ENCODE data around the gene COG7. TPM values are rescaled to one million over a fixed set of nuclear protein-coding genes. Genes with fewer than 3 reads are reported as not detected.

Gene COG7
- total RNA-seq, 2 donors from 2014 or later: 31.4 to 40.0 TPM

GRCh38 chr16:23377071-23377931 is 75.7 kb downstream of the COG7 start:
- Histone ChIP-seq H3K4me3 (no peak overlapping the region), H3K27me3 (no peaks in the 10 kb centered on the region), H3K27ac (no peak overlapping the region), H3K36me3 (no peaks in the 10 kb centered on the region), H3K9ac (ENCODE audit: low read depth in 2 of 2, low read length in 2 of 2) (no peak overlapping the region), H3K4me1 (no peaks in the 10 kb centered on the region), H3K9me3 (no peaks in the 10 kb centered on the region)
- TF ChIP-seq CTCF (IDR thresholded peaks at IDR 0.05): no peak
- intact Hi-C loops (cut with DNase I): loop anchor here (5.0 kb wide), 1 partner anchor 185 kb away; no protein-coding TSS in a partner anchor
- DNase-seq: no peak

DNA sequence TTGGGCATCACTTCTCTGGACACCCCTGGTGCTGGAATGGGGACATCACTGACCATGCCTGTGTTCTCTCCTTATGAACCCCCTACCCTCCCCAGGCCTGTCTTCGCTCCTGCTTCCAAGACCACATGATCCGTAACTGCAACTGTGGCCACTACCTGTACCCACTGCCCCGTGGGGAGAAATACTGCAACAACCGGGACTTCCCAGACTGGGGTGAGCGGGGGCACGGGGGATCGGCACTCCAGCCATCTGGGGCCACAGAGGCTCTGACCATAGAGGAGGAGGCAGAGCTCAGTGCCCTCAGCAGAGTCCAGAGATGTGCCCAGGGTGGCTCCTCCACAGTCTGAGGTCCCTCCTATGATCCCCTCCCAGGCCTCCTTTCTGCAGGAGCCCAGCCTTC is 77.3 kb downstream of the COG7 start:
- Histone ChIP-seq H3K4me1 (no peaks in the 10 kb centered on the region), H3K9me3 (no peaks in the 10 kb centered on the region), H3K4me3 (no peak overlapping the region), H3K27me3 (no peaks in the 10 kb centered on the region), H3K36me3 (no peaks in the 10 kb centered on the region), H3K9ac (ENCODE audit: low read depth in 2 of 2, low read length in 2 of 2) (no peak overlapping the region), H3K27ac (no peak overlapping the region)
- intact Hi-C loops (cut with DNase I): loop anchor here (5.0 kb wide), 1 partner anchor 183 kb away; no protein-coding TSS in a partner anchor
- no peak for DNase-seq
- no peak for TF ChIP-seq CTCF (IDR thresholded peaks at IDR 0.05)

- Histone ChIP-seq H3K27ac (no peak overlapping the region), H3K27me3 (no peaks in the 10 kb centered on the region), H3K36me3 (no peaks in the 10 kb centered on the region), H3K4me1 (no peaks in the 10 kb centered on the region), H3K9ac (ENCODE audit: low read depth in 2 of 2, low read length in 2 of 2) (no peak overlapping the region), H3K9me3 (no peaks in the 10 kb centered on the region), H3K4me3 (no peak overlapping the region)
- TF ChIP-seq CTCF (IDR thresholded peaks at IDR 0.05): no peak
- peak; percentile 72 for DNase-seq
- intact Hi-C loops (cut with DNase I): loop anchor here (5.0 kb wide), 1 partner anchor 183 kb away; no protein-coding TSS in a partner anchor
Measured at GRCh38 chr16:23374721-23375510, 78.1 kb downstream of the COG7 start.

- no peak overlapping the region for H3K9ac ChIP-seq (ENCODE audit: low read depth in 2 of 2, low read length in 2 of 2)
- no peak for TF ChIP-seq CTCF (IDR thresholded peaks at IDR 0.05)
- intact Hi-C loops (cut with DNase I): no loop called here
- DNase-seq: no peak
- no peaks in the 10 kb centered on the region for H3K27me3 ChIP-seq
- H3K27ac ChIP-seq: no peak overlapping the region
- no peak overlapping the region for H3K4me3 ChIP-seq
- no peaks in the 10 kb centered on the region for H3K36me3 ChIP-seq
- no peaks in the 10 kb centered on the region for H3K4me1 ChIP-seq
- H3K9me3 ChIP-seq: no peaks in the 10 kb centered on the region
Measured at GRCh38 chr16:23373436-23374219, 79.4 kb downstream of the COG7 start.

- no peak for DNase-seq
- Histone ChIP-seq H3K36me3 (no peaks in the 10 kb centered on the region), H3K4me3 (no peak overlapping the region), H3K27ac (no peak overlapping the region), H3K9me3 (no peaks in the 10 kb centered on the region), H3K27me3 (no peaks in the 10 kb centered on the region), H3K9ac (ENCODE audit: low read depth in 2 of 2, low read length in 2 of 2) (no peak overlapping the region), H3K4me1 (no peaks in the 10 kb centered on the region)
- no peak for TF ChIP-seq CTCF (IDR thresholded peaks at IDR 0.05)
- intact Hi-C loops (cut with DNase I): no loop called here
Measured at GRCh38 chr16:23371368-23371767, 81.6 kb downstream of the COG7 start.
